IMR-90 (cell line): ENCODE data around the gene NLRX1. TPM values are rescaled to one million over a fixed set of nuclear protein-coding genes. Genes with fewer than 3 reads are reported as not detected.

ENCODE experiments used
- ATAC-seq: fragments of 200-7000 bp; cut with Tn5 transposase; 2 replicates; pipeline ENCODE4 v1.9.1; 2020; ENCODE audit warnings: low read depth, mild to moderate bottlenecking, moderate library complexity
- BruUV-seq: library from RNA; stranded (reverse); fragments of 400-500 nt; replicated peaks from 2 replicates; lab custom pipeline; 2021; lab: Mats Ljungman, UMichigan
- CTCF ChIA-PET: fragments of 300-600 bp; formaldehyde crosslinking; extraction: SDS; loops from one replicate; lab custom pipeline; 2021; ENCODE audit warnings: antibody characterized with exemption; lab: Yijun Ruan, JAX
- POLR2A ChIA-PET: fragments of 300-600 bp; sonication (Branson Sonifier 250); formaldehyde crosslinking; loops from one replicate; lab custom pipeline; 2022; ENCODE audit warnings: antibody characterized with exemption; ENCODE audit not compliant: unreplicated experiment; lab: Charles Lee
- DNase-seq: peaks from one replicate; pipeline ENCODE4 v3.0.0; 2013
- H2AFZ ChIP-seq: replicated peaks from 2 replicates; pipeline ENCODE3; 2013; ENCODE audit warnings: low read length, mild to moderate bottlenecking; ENCODE audit not compliant: poor library complexity
- H2AK5ac ChIP-seq: 2 replicates; pipeline ENCODE4 v1.6.1; 2013; ENCODE audit warnings: low read depth, low read length, inconsistent platforms
- H2AK9ac ChIP-seq: replicated peaks from 2 replicates; pipeline ENCODE3; 2013; ENCODE audit warnings: mild to moderate bottlenecking, low read depth, low read length, moderate library complexity; ENCODE audit not compliant: poor library complexity
- H2BK120ac ChIP-seq: 2 replicates; pipeline ENCODE4 v1.6.1; 2013; ENCODE audit warnings: low read depth, low read length, inconsistent platforms
- H2BK15ac ChIP-seq: 3 replicates; pipeline ENCODE4 v1.6.1; 2013; ENCODE audit warnings: low read depth, low read length, inconsistent platforms
- H2BK20ac ChIP-seq: 2 replicates; pipeline ENCODE4 v1.6.1; 2013; ENCODE audit warnings: low read depth, mild to moderate bottlenecking, inconsistent platforms, low read length, moderate library complexity
- H2BK5ac ChIP-seq: 2 replicates; pipeline ENCODE4 v1.6.1; 2013; ENCODE audit warnings: mild to moderate bottlenecking, low read depth, low read length, inconsistent platforms; ENCODE audit not compliant: poor library complexity, severe bottlenecking
- H3K14ac ChIP-seq: replicated peaks from 2 replicates; pipeline ENCODE4 v1.6.1; 2013; ENCODE audit warnings: low read depth, low read length, inconsistent platforms
- H3K18ac ChIP-seq: 2 replicates; pipeline ENCODE4 v1.6.1; 2013; ENCODE audit warnings: low read depth, low read length, control low read depth
- H3K23ac ChIP-seq: 2 replicates; pipeline ENCODE4 v1.6.1; 2013; ENCODE audit warnings: low read depth, low read length, inconsistent platforms
- H3K27ac ChIP-seq: 2 replicates; pipeline ENCODE4 v1.5.1; 2013; ENCODE audit warnings: mild to moderate bottlenecking, control low read depth, low read length; ENCODE audit not compliant: insufficient read depth
- H3K27me3 ChIP-seq: 2 replicates; pipeline ENCODE4 v1.6.1; 2013; ENCODE audit warnings: low read length; ENCODE audit not compliant: control insufficient read depth, insufficient read depth
- H3K36me3 ChIP-seq: 2 replicates; pipeline ENCODE4 v1.6.1; 2013; ENCODE audit warnings: low read length, mixed read lengths; ENCODE audit not compliant: control insufficient read depth, insufficient read depth
- H3K4ac ChIP-seq: 2 replicates; pipeline ENCODE4 v1.6.1; 2013; ENCODE audit warnings: low read depth, low read length, inconsistent platforms
- H3K4me1 ChIP-seq: 2 replicates; pipeline ENCODE4 v1.6.1; 2013; ENCODE audit warnings: low read length, mixed read lengths; ENCODE audit not compliant: control insufficient read depth, insufficient read depth
- H3K4me2 ChIP-seq: 2 replicates; pipeline ENCODE4 v1.6.1; 2013; ENCODE audit warnings: low read depth, mild to moderate bottlenecking, control low read depth, low read length, moderate library complexity
- H3K4me3 ChIP-seq: 2 replicates; pipeline ENCODE4 v1.5.1; 2013; ENCODE audit warnings: low read depth, mild to moderate bottlenecking, control low read depth, low read length, moderate library complexity; ENCODE audit not compliant: insufficient read depth
- H3K56ac ChIP-seq: 2 replicates; pipeline ENCODE4 v1.6.1; 2013; ENCODE audit warnings: low read length, inconsistent platforms; ENCODE audit not compliant: insufficient read depth; ENCODE audit errors: extremely low read depth
- H3K79me1 ChIP-seq, 2 experiments: 2 replicates each; pipeline ENCODE4 v1.6.1; 2013; ENCODE audit warnings: low read length in 2 of 2, inconsistent platforms in 1 of 2, low read depth in 1 of 2
- H3K9ac ChIP-seq: 2 replicates; pipeline ENCODE4 v1.6.1; 2013; ENCODE audit warnings: low read depth, low read length, control low read depth
- H3K9me1 ChIP-seq: 2 replicates; pipeline ENCODE4 v1.6.1; 2013; ENCODE audit warnings: low read length, inconsistent platforms; ENCODE audit not compliant: insufficient read depth
- H3K9me3 ChIP-seq: 2 replicates; pipeline ENCODE4 v1.6.1; 2013; ENCODE audit warnings: low read length; ENCODE audit not compliant: control insufficient read depth, insufficient read depth
- H4K20me1 ChIP-seq: 2 replicates; pipeline ENCODE4 v1.6.1; 2013; ENCODE audit warnings: low read length, inconsistent platforms; ENCODE audit not compliant: insufficient read depth
- H4K5ac ChIP-seq: 2 replicates; pipeline ENCODE4 v1.6.1; 2013; ENCODE audit warnings: mild to moderate bottlenecking, low read depth, low read length, control low read depth
- H4K8ac ChIP-seq, 2 experiments: 2 replicates each; pipeline ENCODE4 v1.6.1; 2013; ENCODE audit warnings: low read depth in 2 of 2, low read length in 2 of 2, control low read depth in 1 of 2, inconsistent platforms in 1 of 2
- H4K91ac ChIP-seq: 2 replicates; pipeline ENCODE4 v1.6.1; 2013; ENCODE audit warnings: low read depth, low read length, inconsistent platforms; ENCODE audit not compliant: insufficient read depth
- BHLHE40 ChIP-seq: fragments of 150-350 bp; IDR thresholded peaks from 2 replicates; pipeline ENCODE4 v1.6.1; 2016; ENCODE audit warnings: mild to moderate bottlenecking, low read depth, low read length
- CTCF ChIP-seq: conservative IDR thresholded peaks from 2 replicates; pipeline ENCODE4 v1.5.1; 2012; ENCODE audit warnings: mild to moderate bottlenecking, low read depth, low read length, improper control_type of control experiment
- MAFK ChIP-seq: IDR thresholded peaks from 2 replicates; pipeline ENCODE4 v1.6.1; 2012; ENCODE audit warnings: low read depth, low read length, improper control_type of control experiment
- MXI1 ChIP-seq: IDR thresholded peaks from 2 replicates; pipeline ENCODE4 v1.6.1; 2012; ENCODE audit warnings: low read depth, mild to moderate bottlenecking, low read length, moderate library complexity, borderline replicate concordance
- NFE2L2 ChIP-seq: fragments of 150-350 bp; IDR thresholded peaks from 2 replicates; pipeline ENCODE4 v1.6.1; 2016; ENCODE audit warnings: low read depth, mild to moderate bottlenecking, low read length
- POLR2A ChIP-seq: IDR thresholded peaks from 2 replicates; pipeline ENCODE4 v1.6.1; 2012; ENCODE audit warnings: mild to moderate bottlenecking, low read depth, low read length
- RAD21 ChIP-seq: IDR thresholded peaks from 2 replicates; pipeline ENCODE4 v1.6.1; 2012; ENCODE audit warnings: low read length, improper control_type of control experiment
- RCOR1 ChIP-seq: IDR thresholded peaks from 2 replicates; pipeline ENCODE4 v1.6.1; 2012; ENCODE audit warnings: mild to moderate bottlenecking, low read length, improper control_type of control experiment; ENCODE audit not compliant: insufficient replicate concordance
- RFX5 ChIP-seq: IDR thresholded peaks from 2 replicates; pipeline ENCODE4 v1.8.0; 2012; ENCODE audit warnings: low read depth, mild to moderate bottlenecking, low read length, moderate library complexity
- SMC3 ChIP-seq: fragments of 150-350 bp; IDR thresholded peaks from 2 replicates; pipeline ENCODE4 v1.6.1; 2016; ENCODE audit warnings: low read depth, mild to moderate bottlenecking, antibody characterized with exemption, low read length, moderate library complexity
- WGBS, 2 experiments: methylation state at CpG; one replicate each; pipeline versions ENCODE4 v1.1.5 to v1.1.7; 2013; ENCODE audit warnings: missing lambda C conversion rate in 2 of 2; ENCODE audit not compliant: insufficient read length in 1 of 2; ENCODE audit errors: extremely low coverage in 2 of 2; 5-methylcytosine and 5-hydroxymethylcytosine counted together
- dilution Hi-C: fragments of 300-500 bp; cut with HindIII; formaldehyde crosslinking; loops from one replicate; pipeline ENCODE4 v1.14.3; 2018; ENCODE audit warnings: low sequenced_read_pairs; ENCODE audit not compliant: unreplicated experiment
- in situ Hi-C: fragments of 300-500 bp; cut with MboI; formaldehyde crosslinking; loops from 3 replicates; pipeline ENCODE4 v1.14.3; 2019; ENCODE audit warnings: low sequenced_read_pairs, inconsistent platforms, mixed read lengths
- intact Hi-C: fragments of 100-400 bp; cut with micrococcal nuclease; formaldehyde crosslinking; loops from 2 replicates; pipeline ENCODE4 v1.10.0; 2022
- polyA plus RNA-seq, 3 experiments: library from polyadenylated mRNA; depleted of rRNA; stranded (reverse); fragments of >200 nt; gene quantifications; 2 replicates each; pipeline ENCODE4 v1.2.3, GENCODE V29; 2012; ENCODE audit warnings: low replicate concordance in 1 of 3
- total RNA-seq: library from RNA; depleted of rRNA; stranded (reverse); fragments of >200 nt; gene quantifications from 2 replicates; pipeline ENCODE4 v1.2.3, GENCODE V29; 2012

The NLRX1 gene
- total and polyA plus RNA-seq, 2 of the 4 experiments (the other 2 are of a cell fraction): 3.0 to 4.9 TPM

GRCh38 chr11:119130662-119131061, 37.9 kb upstream of the NLRX1 start:
- ChIA-PET CTCF (no interaction called here), POLR2A (no interaction called here)
- Histone ChIP-seq H3K14ac (no peak overlapping the region), H3K18ac (no peak overlapping the region), H2BK20ac (no peak overlapping the region), H4K5ac (no peak overlapping the region), H3K4me3 (no peak overlapping the region), H2BK5ac (no peak overlapping the region), H4K8ac (no peak overlapping the region), H3K36me3 (peaks cover 40% of the 10 kb centered on the region), H3K79me1 (peaks cover 0 to 19% of the 10 kb centered on the region in 2 experiments; a peak in 2 of 4 replicates), H3K27me3 (no peaks in the 10 kb centered on the region), H3K27ac (no peak overlapping the region), H2BK15ac (no peak overlapping the region), H4K20me1 (no peaks in the 10 kb centered on the region), H3K4me1 (peaks cover 1% of the 10 kb centered on the region; the same call in 1 of the 2 replicates), H2AK5ac (no peak overlapping the region), H3K23ac (no peak overlapping the region), H2AK9ac (no peak overlapping the region), H3K56ac (no peak overlapping the region), H3K9ac (no peak overlapping the region), H3K9me3 (no peaks in the 10 kb centered on the region), H3K4ac (no peak overlapping the region), H2BK120ac (no peak overlapping the region), H4K91ac (no peak overlapping the region), H3K4me2 (no peak overlapping the region), H2AFZ (peak overlapping the region; percentile 26), H3K9me1 (peaks cover 6% of the 10 kb centered on the region; the same call in 1 of the 2 replicates)
- intact Hi-C loops (no loop called here), in situ Hi-C loops (no loop called here), dilution Hi-C loops (no loop called here)
- BruUV-seq: no TSS peak
- ATAC-seq (no peak), DNase-seq (peak; percentile 43)
- no peak for TF ChIP-seq NFE2L2
- TF ChIP-seq RAD21: no peak
- no peak for TF ChIP-seq MXI1
- TF ChIP-seq RCOR1: no peak
- TF ChIP-seq BHLHE40: no peak
- no peak for TF ChIP-seq MAFK
- TF ChIP-seq RFX5: no peak
- no peak for TF ChIP-seq SMC3
- TF ChIP-seq CTCF: no peak
- no peak for TF ChIP-seq POLR2A
- no CpG with 5 or more reads among the region's 3 CpGs for WGBS, 2 experiments
